WI38 (cell line): ENCODE results near the gene MACIR.

Source experiments
- H3K4me3 ChIP-seq: 2 replicates; pipeline ENCODE4 v1.5.1; 2011; ENCODE audit warnings: low read depth, mild to moderate bottlenecking, control low read depth, low read length
- TF ChIP-seq, protein P1 (sequence below): IDR thresholded peaks from 2 replicates; pipeline ENCODE4 v1.5.1; 2012; ENCODE audit warnings: low read depth, mild to moderate bottlenecking, control low read depth, low read length

MACIR gene

DNA sequence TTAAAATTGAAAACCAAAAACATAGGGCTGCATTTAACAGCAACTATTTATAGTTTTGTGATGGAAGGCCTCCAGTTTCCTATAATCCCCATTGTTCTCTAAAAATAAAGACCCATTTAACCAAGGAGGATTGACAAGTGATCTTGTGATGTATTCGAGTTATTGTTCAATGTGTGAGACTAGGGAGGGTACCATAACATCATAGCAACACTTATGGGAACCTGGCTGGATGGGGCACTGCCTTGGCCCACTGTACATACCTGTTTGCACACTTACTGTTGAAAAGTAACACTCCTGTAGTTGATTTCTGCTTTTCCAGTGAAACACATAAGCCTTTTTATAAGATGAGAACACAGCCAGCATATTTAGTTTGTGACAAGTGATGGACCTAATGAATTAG lies 32.3 kb downstream of the MACIR start:
- H3K4me3 ChIP-seq = no peak overlapping the region
- TF ChIP-seq, protein P1, sequence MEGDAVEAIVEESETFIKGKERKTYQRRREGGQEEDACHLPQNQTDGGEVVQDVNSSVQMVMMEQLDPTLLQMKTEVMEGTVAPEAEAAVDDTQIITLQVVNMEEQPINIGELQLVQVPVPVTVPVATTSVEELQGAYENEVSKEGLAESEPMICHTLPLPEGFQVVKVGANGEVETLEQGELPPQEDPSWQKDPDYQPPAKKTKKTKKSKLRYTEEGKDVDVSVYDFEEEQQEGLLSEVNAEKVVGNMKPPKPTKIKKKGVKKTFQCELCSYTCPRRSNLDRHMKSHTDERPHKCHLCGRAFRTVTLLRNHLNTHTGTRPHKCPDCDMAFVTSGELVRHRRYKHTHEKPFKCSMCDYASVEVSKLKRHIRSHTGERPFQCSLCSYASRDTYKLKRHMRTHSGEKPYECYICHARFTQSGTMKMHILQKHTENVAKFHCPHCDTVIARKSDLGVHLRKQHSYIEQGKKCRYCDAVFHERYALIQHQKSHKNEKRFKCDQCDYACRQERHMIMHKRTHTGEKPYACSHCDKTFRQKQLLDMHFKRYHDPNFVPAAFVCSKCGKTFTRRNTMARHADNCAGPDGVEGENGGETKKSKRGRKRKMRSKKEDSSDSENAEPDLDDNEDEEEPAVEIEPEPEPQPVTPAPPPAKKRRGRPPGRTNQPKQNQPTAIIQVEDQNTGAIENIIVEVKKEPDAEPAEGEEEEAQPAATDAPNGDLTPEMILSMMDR = no peak

DNA sequence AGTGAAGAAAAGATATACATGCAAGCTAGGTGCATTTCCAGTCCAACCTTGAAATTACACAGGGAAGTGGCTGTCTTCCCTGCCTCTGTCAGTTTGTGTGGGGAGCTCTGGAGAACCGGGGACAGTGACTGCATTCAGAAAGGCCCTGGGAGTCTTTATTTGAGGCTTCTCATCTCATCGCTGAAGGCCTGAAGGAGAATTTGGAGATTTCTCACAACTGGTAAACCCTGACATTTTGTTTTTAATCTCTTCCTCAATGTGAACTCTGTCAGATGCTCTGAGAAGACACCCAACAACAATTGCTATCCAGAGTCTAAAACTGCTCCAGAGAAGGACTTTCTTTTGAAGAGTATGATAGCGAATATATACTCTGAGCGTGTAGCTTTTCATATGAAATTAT lies 33.0 kb downstream of the MACIR start:
- H3K4me3 ChIP-seq = no peak overlapping the region
- TF ChIP-seq, protein P1 = no peak

DNA sequence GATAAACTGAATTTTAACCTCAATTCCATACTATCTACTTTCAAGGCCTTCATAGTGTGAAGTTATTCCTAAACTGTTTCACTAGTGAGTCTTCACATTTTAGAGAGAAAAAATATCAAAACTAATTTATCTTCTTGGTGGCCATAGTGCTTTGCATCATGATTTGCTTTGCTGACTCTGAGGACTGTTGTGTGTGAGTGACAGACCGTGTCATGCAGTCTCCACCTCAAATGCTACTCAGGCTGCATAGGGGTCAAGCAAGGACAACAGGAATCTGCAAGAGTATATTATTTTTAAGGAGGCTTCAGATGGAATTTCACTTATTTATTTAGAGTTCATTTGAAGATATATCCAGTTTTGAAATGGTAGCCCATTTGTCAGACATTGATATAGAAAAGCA lies 34.5 kb downstream of the MACIR start:
- H3K4me3 ChIP-seq = no peak overlapping the region
- TF ChIP-seq, protein P1 = no peak

DNA sequence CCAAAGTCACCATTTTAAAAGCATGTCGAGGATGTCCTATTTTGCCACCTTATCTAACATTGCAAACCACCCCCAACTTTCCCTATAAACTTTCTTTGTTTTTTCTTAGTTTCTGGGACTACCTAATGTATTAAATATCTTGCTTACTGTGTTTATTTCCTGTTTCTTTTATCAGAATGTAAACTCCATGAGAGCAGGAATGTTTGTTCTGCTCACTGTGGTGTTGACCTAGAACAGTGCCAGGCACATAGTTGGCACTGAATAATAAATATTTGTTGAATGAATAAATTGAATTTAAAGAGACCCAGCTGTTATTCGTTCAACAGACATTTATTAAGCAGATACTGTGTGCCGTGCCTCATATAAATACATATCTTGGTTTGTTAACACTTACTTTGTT lies 35.2 kb downstream of the MACIR start:
- no peak overlapping the region for H3K4me3 ChIP-seq
- TF ChIP-seq, protein P1 = no peak

DNA sequence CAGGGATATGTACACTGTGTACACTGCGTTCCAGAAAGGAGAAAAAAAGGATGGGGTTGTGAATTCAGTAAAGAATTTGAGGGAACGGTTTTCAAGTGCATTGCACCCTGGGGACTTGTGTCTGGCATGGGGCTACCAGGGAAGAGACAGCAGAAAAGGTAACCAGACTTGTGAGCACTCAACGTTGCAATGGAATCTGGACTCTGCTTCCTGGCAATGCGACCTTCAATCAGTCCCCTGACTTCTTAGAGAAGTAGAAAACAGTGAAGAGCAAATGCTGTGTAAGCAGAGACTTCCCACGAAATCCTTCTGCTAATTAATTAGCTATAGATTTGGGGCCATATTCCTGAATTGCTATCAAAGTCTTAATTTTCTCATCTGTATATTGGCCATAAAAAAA lies 36.3 kb downstream of the MACIR start:
- TF ChIP-seq, protein P1 = no peak
- no peak overlapping the region for H3K4me3 ChIP-seq

DNA sequence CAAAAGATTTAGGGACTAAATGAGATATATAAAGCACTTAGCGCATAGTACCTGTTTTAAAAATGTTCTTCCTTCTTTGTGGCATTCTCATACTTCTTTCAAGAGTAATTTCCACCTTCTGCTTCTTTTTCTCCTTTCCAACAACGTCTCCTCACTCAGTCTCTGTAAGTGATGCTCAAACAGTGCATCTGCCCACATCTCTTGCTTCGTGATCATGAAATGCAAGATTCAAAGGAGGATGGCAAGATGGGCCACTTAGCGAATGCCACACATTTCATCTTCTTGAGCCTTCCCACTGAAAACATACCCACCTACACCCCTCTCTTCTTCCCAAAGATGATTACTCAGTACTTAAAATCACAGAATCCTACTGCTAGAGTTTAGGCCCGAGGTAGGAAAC lies 36.9 kb downstream of the MACIR start:
- TF ChIP-seq, protein P1 = no peak
- no peak overlapping the region for H3K4me3 ChIP-seq

DNA sequence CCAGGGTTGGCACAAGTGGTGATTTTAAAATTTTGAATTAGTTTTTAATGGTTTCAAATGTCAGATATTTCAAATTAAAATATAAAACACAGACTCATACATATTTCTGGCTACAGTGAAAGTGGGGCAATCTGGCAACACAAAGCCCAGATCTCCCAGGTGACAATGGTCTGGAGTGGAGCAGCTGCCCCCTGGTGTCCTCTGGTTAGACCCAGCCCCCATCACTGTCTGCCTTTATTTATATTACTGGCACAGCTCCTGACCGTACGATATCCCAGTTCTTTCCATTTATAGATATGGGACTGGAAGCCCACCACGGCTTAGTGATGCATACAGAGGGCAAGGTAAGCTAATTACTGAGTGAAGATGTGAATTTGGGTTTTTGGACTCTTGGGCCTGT lies 37.3 kb downstream of the MACIR start:
- TF ChIP-seq, protein P1 = no peak
- no peak overlapping the region for H3K4me3 ChIP-seq
